Natural killer cell (primary cell): ENCODE results near the gene BCAP31. TPM values are rescaled to one million over a fixed set of nuclear protein-coding genes. Genes with fewer than 3 reads are reported as not detected.

ENCODE experiments used
- ATAC-seq, 3 donors: fragments of 150-1000 bp in 2 of 3; fragments of 200-7000 bp in 1 of 3; cut with Tn5 transposase; 1 replicate in 1 of 3; 2 replicates in 2 of 3; pipeline ENCODE4 v1.10.0; 2021; ENCODE audit warnings: mild to moderate bottlenecking in 2 of 3, moderate library complexity in 2 of 3
- DNase-seq, 2 donors: peaks; one replicate each; pipeline versions ENCODE4 v3.0.0 to v3.0.0-alpha.2; 2013 to 2021; ENCODE audit warnings: mixed read lengths in 1 of 2
- H3K27ac ChIP-seq: one replicate; pipeline ENCODE4 v1.5.1; 2013; ENCODE audit warnings: mild to moderate bottlenecking, low read length
- H3K27me3 ChIP-seq: one replicate; pipeline ENCODE4 v1.6.1; 2013; ENCODE audit warnings: low read length; ENCODE audit not compliant: control insufficient read depth, insufficient read depth
- H3K36me3 ChIP-seq: one replicate; pipeline ENCODE4 v1.6.1; 2013; ENCODE audit warnings: low read length; ENCODE audit not compliant: control insufficient read depth, insufficient read depth
- H3K4me1 ChIP-seq: one replicate; pipeline ENCODE4 v1.6.1; 2013; ENCODE audit warnings: low read length; ENCODE audit not compliant: control insufficient read depth, insufficient read depth
- H3K4me3 ChIP-seq: one replicate; pipeline ENCODE4 v1.5.1; 2013; ENCODE audit warnings: low read length
- H3K9me3 ChIP-seq: one replicate; pipeline ENCODE4 v1.6.1; 2013; ENCODE audit warnings: low read length; ENCODE audit not compliant: control insufficient read depth, insufficient read depth
- H3K27ac Mint-ChIP-seq, 2 donors: one replicate each; pipeline ENCODE4 v1.8.0; 2022; ENCODE audit warnings: mild to moderate bottlenecking in 2 of 2, mixed read lengths in 2 of 2, moderate library complexity in 1 of 2
- H3K27me3 Mint-ChIP-seq, 2 donors: one replicate each; pipeline ENCODE4 v1.8.0; 2022; ENCODE audit warnings: low read depth in 2 of 2, mixed read lengths in 2 of 2
- H3K36me3 Mint-ChIP-seq: one replicate; pipeline ENCODE4 v1.8.0; 2022; ENCODE audit warnings: mixed read lengths
- H3K4me1 Mint-ChIP-seq, 2 donors: one replicate each; pipeline ENCODE4 v1.8.0; 2022; ENCODE audit warnings: mixed read lengths in 2 of 2
- H3K4me3 Mint-ChIP-seq: one replicate; pipeline ENCODE4 v1.8.0; 2022; ENCODE audit warnings: mild to moderate bottlenecking, moderate library complexity, mixed read lengths
- H3K9me3 Mint-ChIP-seq, 2 donors: one replicate each; pipeline ENCODE4 v1.8.0; 2022; ENCODE audit warnings: mixed read lengths in 2 of 2
- CTCF ChIP-seq: fragments of 200-600 bp; IDR thresholded peaks from one replicate; pipeline ENCODE4 v1.8.0; 2022; ENCODE audit warnings: antibody characterized with exemption
- WGBS: methylation state at CpG from one replicate; pipeline ENCODE4 v1.1.7; 2013; ENCODE audit warnings: missing lambda C conversion rate; ENCODE audit not compliant: insufficient coverage; 5-methylcytosine and 5-hydroxymethylcytosine counted together
- intact Hi-C: fragments of 100-400 bp; cut with micrococcal nuclease; formaldehyde crosslinking; loops from one replicate; pipeline ENCODE4 v1.14.2; 2022
- total RNA-seq, 4 donors: library from RNA; stranded (reverse); fragments of 120-200 nt in 1 of 4; gene quantifications; one replicate each; pipeline versions ENCODE4 v1.2.3 to v1.2.4, GENCODE V29; 2013 to 2022

BCAP31 gene
- total RNA-seq, 3 donors from 2014 or later (not counting 1 experiment from before 2014, with no cell fraction given) = 109 to 131 (median 119) TPM

- H3K27ac Mint-ChIP-seq = no peak overlapping the region
- Histone ChIP-seq H3K9me3 (no peaks in the 10 kb centered on the region), H3K4me1 (peaks cover 6% of the 10 kb centered on the region), H3K27ac (no peak overlapping the region), H3K4me3 (no peak overlapping the region), H3K36me3 (no peaks in the 10 kb centered on the region), H3K27me3 (no peaks in the 10 kb centered on the region)
- no peak overlapping the region for H3K4me3 Mint-ChIP-seq
- intact Hi-C loops = no loop called here
- H3K36me3 Mint-ChIP-seq = no peaks in the 10 kb centered on the region
- H3K4me1 Mint-ChIP-seq = peaks cover 0 to 8% of the 10 kb centered on the region in 2 donors
- ATAC-seq = no peak
- H3K9me3 Mint-ChIP-seq = no peaks in the 10 kb centered on the region
- TF ChIP-seq CTCF = no peak
- H3K27me3 Mint-ChIP-seq = no peaks in the 10 kb centered on the region
- 89% methylated on average over 37 of the region's 37 CpGs for WGBS
- DNase-seq = no peak
Measured at GRCh38 chrX:153771415-153772315, 47.5 kb upstream of the BCAP31 start.

GRCh38 chrX:153770601-153771414 lies 46.6 kb upstream of the BCAP31 start:
- DNase-seq = no peak

GRCh38 chrX:153769865-153770600 lies 45.8 kb upstream of the BCAP31 start:
- ATAC-seq = no peak
- H3K4me3 Mint-ChIP-seq = no peak overlapping the region
- H3K4me3 ChIP-seq = no peak overlapping the region
- H3K27ac Mint-ChIP-seq = no peak overlapping the region
- H3K27me3 Mint-ChIP-seq = no peaks in the 10 kb centered on the region
- 89% methylated on average over 24 of the region's 25 CpGs for WGBS
- no peaks in the 10 kb centered on the region for H3K9me3 Mint-ChIP-seq
- TF ChIP-seq CTCF = no peak
- peaks cover 11% of the 10 kb centered on the region for H3K4me1 ChIP-seq
- peaks cover 0 to 16% of the 10 kb centered on the region in 2 donors for H3K4me1 Mint-ChIP-seq
- no peaks in the 10 kb centered on the region for H3K9me3 ChIP-seq
- no peaks in the 10 kb centered on the region for H3K36me3 ChIP-seq
- H3K36me3 Mint-ChIP-seq = no peaks in the 10 kb centered on the region
- no peak for DNase-seq
- no peak overlapping the region for H3K27ac ChIP-seq
- intact Hi-C loops = no loop called here
- H3K27me3 ChIP-seq = no peaks in the 10 kb centered on the region

More at GRCh38 chrX:153770601-153771414, 46.6 kb upstream of the BCAP31 start:
- peaks cover 11% of the 10 kb centered on the region for H3K4me1 ChIP-seq
- no peak overlapping the region for H3K27ac ChIP-seq
- intact Hi-C loops = no loop called here
- no peak overlapping the region for H3K4me3 Mint-ChIP-seq
- H3K9me3 Mint-ChIP-seq = no peaks in the 10 kb centered on the region
- H3K27ac Mint-ChIP-seq = no peak overlapping the region
- H3K27me3 ChIP-seq = no peaks in the 10 kb centered on the region
- H3K9me3 ChIP-seq = no peaks in the 10 kb centered on the region
- peaks cover 0 to 16% of the 10 kb centered on the region in 2 donors for H3K4me1 Mint-ChIP-seq
- no peaks in the 10 kb centered on the region for H3K27me3 Mint-ChIP-seq
- ATAC-seq = no peak
- H3K4me3 ChIP-seq = no peak overlapping the region
- no peak for TF ChIP-seq CTCF
- H3K36me3 ChIP-seq = no peaks in the 10 kb centered on the region
- 90% methylated on average over 18 of the region's 18 CpGs for WGBS
- H3K36me3 Mint-ChIP-seq = no peaks in the 10 kb centered on the region
